ENCODE results near the gene POLA1. TPM values are rescaled to one million over a fixed set of nuclear protein-coding genes. Genes with fewer than 3 reads are reported as not detected.

Gene POLA1
- total RNA-seq, 2 donors from 2014 or later = 6.7 to 7.2 TPM

- Histone ChIP-seq H3K4me1 (no peaks in the 10 kb centered on the region), H3K9me3 (no peaks in the 10 kb centered on the region), H3K4me3 (no peak overlapping the region), H3K36me3 (no peaks in the 10 kb centered on the region), H3K27me3 (no peaks in the 10 kb centered on the region), H3K27ac (no peak overlapping the region)
- TF ChIP-seq, protein P1, sequence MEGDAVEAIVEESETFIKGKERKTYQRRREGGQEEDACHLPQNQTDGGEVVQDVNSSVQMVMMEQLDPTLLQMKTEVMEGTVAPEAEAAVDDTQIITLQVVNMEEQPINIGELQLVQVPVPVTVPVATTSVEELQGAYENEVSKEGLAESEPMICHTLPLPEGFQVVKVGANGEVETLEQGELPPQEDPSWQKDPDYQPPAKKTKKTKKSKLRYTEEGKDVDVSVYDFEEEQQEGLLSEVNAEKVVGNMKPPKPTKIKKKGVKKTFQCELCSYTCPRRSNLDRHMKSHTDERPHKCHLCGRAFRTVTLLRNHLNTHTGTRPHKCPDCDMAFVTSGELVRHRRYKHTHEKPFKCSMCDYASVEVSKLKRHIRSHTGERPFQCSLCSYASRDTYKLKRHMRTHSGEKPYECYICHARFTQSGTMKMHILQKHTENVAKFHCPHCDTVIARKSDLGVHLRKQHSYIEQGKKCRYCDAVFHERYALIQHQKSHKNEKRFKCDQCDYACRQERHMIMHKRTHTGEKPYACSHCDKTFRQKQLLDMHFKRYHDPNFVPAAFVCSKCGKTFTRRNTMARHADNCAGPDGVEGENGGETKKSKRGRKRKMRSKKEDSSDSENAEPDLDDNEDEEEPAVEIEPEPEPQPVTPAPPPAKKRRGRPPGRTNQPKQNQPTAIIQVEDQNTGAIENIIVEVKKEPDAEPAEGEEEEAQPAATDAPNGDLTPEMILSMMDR (IDR thresholded peaks at IDR 0.05) = no peak
- no peak for DNase-seq (ENCODE audit: low spot score)
Observed at GRCh38 chrX:24870143-24870542, 176.4 kb downstream of the POLA1 start.

DNA sequence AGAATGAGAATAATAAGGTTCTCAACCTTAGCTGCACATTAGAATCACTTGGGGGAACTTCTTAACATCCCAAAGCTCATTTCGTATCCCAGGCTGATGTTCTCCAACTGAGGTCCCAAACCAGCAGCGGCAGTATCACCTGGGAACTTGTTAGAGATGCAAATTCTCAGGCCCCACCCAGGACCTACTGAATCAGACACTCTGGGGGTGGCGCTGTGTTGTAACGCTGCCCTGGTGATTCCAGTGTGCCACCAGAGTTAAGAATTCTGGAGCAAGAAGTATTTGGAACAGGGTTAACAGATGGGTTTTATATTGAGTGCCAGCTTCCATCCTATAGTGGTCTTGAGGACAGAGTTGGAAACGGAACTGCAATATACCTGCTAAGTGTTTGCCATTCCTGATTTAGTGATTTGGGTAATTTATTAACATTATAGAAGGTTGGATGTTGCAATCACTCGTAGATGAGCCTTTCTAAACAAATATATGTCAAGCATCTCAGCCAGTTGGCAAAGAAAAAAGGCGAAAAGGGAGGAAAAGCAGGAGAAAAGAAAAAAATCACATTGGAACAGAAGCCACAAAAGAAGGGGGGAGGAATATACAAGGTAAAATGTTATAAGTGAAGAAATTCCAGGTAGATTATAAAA, 181.0 kb downstream of the POLA1 start:
- H3K4me1 ChIP-seq = no peaks in the 10 kb centered on the region
- no peaks in the 10 kb centered on the region for H3K27me3 ChIP-seq
- H3K4me3 ChIP-seq = no peak overlapping the region
- DNase-seq (ENCODE audit: low spot score) = no peak
- H3K36me3 ChIP-seq = no peaks in the 10 kb centered on the region
- no peaks in the 10 kb centered on the region for H3K9me3 ChIP-seq
- H3K27ac ChIP-seq = no peak overlapping the region
- TF ChIP-seq, protein P1 (IDR thresholded peaks at IDR 0.05) = no peak

- no peak for DNase-seq (ENCODE audit: low spot score)
- TF ChIP-seq, protein P1 (IDR thresholded peaks at IDR 0.05) = no peak
- no peak overlapping the region for H3K4me3 ChIP-seq
Observed at GRCh38 chrX:24876530-24877287, 183.0 kb downstream of the POLA1 start.

GRCh38 chrX:24877288-24877664, 183.6 kb downstream of the POLA1 start:
- no peak for DNase-seq (ENCODE audit: low spot score)
- Histone ChIP-seq H3K27ac (no peak overlapping the region), H3K4me3 (no peak overlapping the region), H3K36me3 (no peaks in the 10 kb centered on the region), H3K4me1 (no peaks in the 10 kb centered on the region), H3K27me3 (no peaks in the 10 kb centered on the region), H3K9me3 (no peaks in the 10 kb centered on the region)
- TF ChIP-seq, protein P1 (IDR thresholded peaks at IDR 0.05) = no peak

More at GRCh38 chrX:24876530-24877287, 183.0 kb downstream of the POLA1 start:
- no peaks in the 10 kb centered on the region for H3K27me3 ChIP-seq
- no peaks in the 10 kb centered on the region for H3K36me3 ChIP-seq
- H3K27ac ChIP-seq = no peak overlapping the region
- H3K4me1 ChIP-seq = no peaks in the 10 kb centered on the region
- H3K9me3 ChIP-seq = no peaks in the 10 kb centered on the region

DNA sequence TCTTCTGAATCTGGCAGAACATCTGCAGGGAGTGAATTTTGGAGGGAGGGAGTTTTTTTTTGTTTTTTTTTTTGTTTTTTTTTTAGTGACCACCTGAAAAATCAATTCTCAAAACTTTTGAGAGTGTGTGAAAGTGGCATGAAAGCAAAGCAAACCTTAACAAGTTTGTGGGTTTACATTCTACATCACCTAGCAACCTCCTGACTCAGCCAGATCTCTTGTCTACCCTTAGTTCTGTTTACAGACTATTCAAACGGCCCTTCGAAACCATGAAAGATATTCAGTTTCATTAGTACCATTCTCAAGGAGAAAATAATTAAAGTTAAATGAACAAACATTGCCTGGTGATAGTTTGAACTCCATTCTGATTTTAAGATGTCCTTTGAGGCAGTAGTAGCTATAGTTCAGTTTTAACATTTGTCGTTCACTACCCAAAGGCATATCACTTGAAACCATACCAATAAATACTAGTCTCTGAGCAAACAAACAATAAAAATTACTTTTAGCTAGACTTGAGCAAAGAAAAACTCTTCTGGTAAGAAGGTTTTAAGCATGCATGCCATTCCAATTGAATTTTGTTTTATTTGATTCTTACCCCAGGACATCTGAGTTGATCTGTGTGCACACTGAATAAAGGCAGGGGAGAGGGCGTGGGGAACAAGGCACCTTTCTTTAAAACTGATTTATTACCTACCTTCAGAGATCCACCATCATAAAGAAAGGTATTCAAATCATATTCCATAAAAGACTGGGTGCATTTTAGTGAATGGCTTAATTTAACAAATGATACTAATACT, 184.3 kb downstream of the POLA1 start:
- H3K27me3 ChIP-seq = no peaks in the 10 kb centered on the region
- TF ChIP-seq, protein P1 (IDR thresholded peaks at IDR 0.05) = no peak
- no peaks in the 10 kb centered on the region for H3K9me3 ChIP-seq
- DNase-seq (ENCODE audit: low spot score) = no peak
- no peak overlapping the region for H3K4me3 ChIP-seq
- H3K27ac ChIP-seq = no peak overlapping the region
- no peaks in the 10 kb centered on the region for H3K4me1 ChIP-seq
- H3K36me3 ChIP-seq = no peaks in the 10 kb centered on the region
